ENCODE data around the gene ACTN1.

GRCh38 chr14:68977718-68978171, 1.4 kb downstream of the ACTN1 start:
- TF ChIP-seq CTCF (IDR thresholded peaks at IDR 0.05) = no peak
- no peak for TF ChIP-seq POLR2A (IDR thresholded peaks at IDR 0.05)

Data from lower leg skin (tissue), 3 donors.